ENCODE data around the gene PNLIPRP2. TPM values are rescaled to one million over a fixed set of nuclear protein-coding genes. Genes with fewer than 3 reads are reported as not detected.

PNLIPRP2 gene
- total RNA-seq, 2 donors from 2014 or later: 0.64 to 0.79 TPM

GRCh38 chr10:116607336-116607735 is 13.4 kb upstream of the PNLIPRP2 start:
- H3K9me3 ChIP-seq (ENCODE audit: control insufficient read depth, low read length): no peaks in the 10 kb centered on the region
- H3K4me1 ChIP-seq (ENCODE audit: control insufficient read depth, insufficient read depth, low read length): no peaks in the 10 kb centered on the region
- DNase-seq: no peak
- no peaks in the 10 kb centered on the region for H3K36me3 Mint-ChIP-seq (ENCODE audit: low read depth)
- H3K27ac Mint-ChIP-seq: no peak overlapping the region
- no peak overlapping the region for H3K27ac ChIP-seq (ENCODE audit: low read depth, low read length)
- peaks cover 13% of the 10 kb centered on the region for H3K27me3 ChIP-seq (ENCODE audit: control insufficient read depth, insufficient read depth, low read length, poor library complexity, severe bottlenecking)
- H3K36me3 ChIP-seq (ENCODE audit: control insufficient read depth, insufficient read depth, low read length): no peaks in the 10 kb centered on the region
- H3K27me3 Mint-ChIP-seq (ENCODE audit: insufficient read depth): peaks cover 21% of the 10 kb centered on the region
- H3K4me3 Mint-ChIP-seq: no peak overlapping the region
- no peak for TF ChIP-seq CTCF (conservative IDR thresholded peaks at IDR 0.05)
- no peaks in the 10 kb centered on the region for H3K9me3 Mint-ChIP-seq
- whole genome bisulfite sequencing, 2 experiments (ENCODE audit: insufficient coverage in 1 of 2, insufficient read length in 1 of 2): 91 to 95% methylated on average over 6 of the region's 6 CpGs
- no peak overlapping the region for H3K4me3 ChIP-seq (ENCODE audit: low read length)
- no peaks in the 10 kb centered on the region for H3K4me1 Mint-ChIP-seq
- no peak overlapping the region for H3K9ac ChIP-seq (ENCODE audit: extremely low read depth, low read length, poor library complexity, severe bottlenecking)

GRCh38 chr10:116608686-116609594 is 11.8 kb upstream of the PNLIPRP2 start:
- H3K4me3 ChIP-seq (ENCODE audit: low read length): peak overlapping the region; percentile 83
- no peaks in the 10 kb centered on the region for H3K36me3 ChIP-seq (ENCODE audit: control insufficient read depth, insufficient read depth, low read length)
- peaks cover 13% of the 10 kb centered on the region for H3K27me3 ChIP-seq (ENCODE audit: control insufficient read depth, insufficient read depth, low read length, poor library complexity, severe bottlenecking)
- Mint-ChIP-seq H3K27ac (peak overlapping the region; percentile 48), H3K36me3 (ENCODE audit: low read depth) (no peaks in the 10 kb centered on the region), H3K27me3 (ENCODE audit: insufficient read depth) (peaks cover 25% of the 10 kb centered on the region), H3K9me3 (peaks cover 1% of the 10 kb centered on the region), H3K4me1 (no peaks in the 10 kb centered on the region), H3K4me3 (peak overlapping the region; percentile 68)
- peak overlapping the region; percentile 41 for H3K9ac ChIP-seq (ENCODE audit: extremely low read depth, low read length, poor library complexity, severe bottlenecking)
- no peak for TF ChIP-seq CTCF (conservative IDR thresholded peaks at IDR 0.05)
- H3K27ac ChIP-seq (ENCODE audit: low read depth, low read length): no peak overlapping the region
- no peaks in the 10 kb centered on the region for H3K4me1 ChIP-seq (ENCODE audit: control insufficient read depth, insufficient read depth, low read length)
- H3K9me3 ChIP-seq (ENCODE audit: control insufficient read depth, low read length): no peaks in the 10 kb centered on the region
- peak; percentile 73 for DNase-seq
- 31 to 50% methylated on average over 26 to 41 of the region's 41 CpGs for WGBS, 2 experiments (ENCODE audit: insufficient coverage in 1 of 2, insufficient read length in 1 of 2)

- no peak for TF ChIP-seq CTCF (conservative IDR thresholded peaks at IDR 0.05)
- no peaks in the 10 kb centered on the region for H3K4me1 ChIP-seq (ENCODE audit: control insufficient read depth, insufficient read depth, low read length)
- no peaks in the 10 kb centered on the region for H3K36me3 ChIP-seq (ENCODE audit: control insufficient read depth, insufficient read depth, low read length)
- H3K4me3 Mint-ChIP-seq: peak overlapping the region; percentile 68
- H3K4me1 Mint-ChIP-seq: no peaks in the 10 kb centered on the region
- H3K9ac ChIP-seq (ENCODE audit: extremely low read depth, low read length, poor library complexity, severe bottlenecking): no peak overlapping the region
- no peak overlapping the region for H3K27ac ChIP-seq (ENCODE audit: low read depth, low read length)
- H3K36me3 Mint-ChIP-seq (ENCODE audit: low read depth): no peaks in the 10 kb centered on the region
- H3K9me3 Mint-ChIP-seq: peaks cover 7% of the 10 kb centered on the region
- peaks cover 13% of the 10 kb centered on the region for H3K27me3 ChIP-seq (ENCODE audit: control insufficient read depth, insufficient read depth, low read length, poor library complexity, severe bottlenecking)
- no peak for DNase-seq
- H3K27ac Mint-ChIP-seq: no peak overlapping the region
- peaks cover 28% of the 10 kb centered on the region for H3K27me3 Mint-ChIP-seq (ENCODE audit: insufficient read depth)
- H3K4me3 ChIP-seq (ENCODE audit: low read length): no peak overlapping the region
- WGBS, 2 experiments (ENCODE audit: insufficient coverage in 1 of 2, insufficient read length in 1 of 2): 92 to 94% methylated on average over 3 to 13 of the region's 13 CpGs
- H3K9me3 ChIP-seq (ENCODE audit: control insufficient read depth, low read length): no peaks in the 10 kb centered on the region
These were observed 10.2 kb upstream of the PNLIPRP2 start for GRCh38 chr10:116610443-116611152.

Data from endodermal cell (in vitro differentiated cells).